H9 (cell line): ENCODE measurements around the gene RASGRF2. TPM values are rescaled to one million over a fixed set of nuclear protein-coding genes. Genes with fewer than 3 reads are reported as not detected.

ENCODE experiments used
- DNase-seq: peaks from one replicate; pipeline ENCODE4 v3.0.0-alpha.2; 2017
- H2AFZ ChIP-seq: one replicate; pipeline ENCODE4 v1.6.1; 2013; ENCODE audit warnings: mild to moderate bottlenecking, low read length, control low read depth, moderate library complexity
- H2AK5ac ChIP-seq: 2 replicates; pipeline ENCODE4 v1.6.1; 2013; ENCODE audit warnings: low read length, control low read depth, mixed read lengths; ENCODE audit not compliant: insufficient read length
- H2BK120ac ChIP-seq: one replicate; pipeline ENCODE4 v1.6.1; 2013; ENCODE audit warnings: low read depth, mild to moderate bottlenecking, low read length, control low read depth, inconsistent platforms; ENCODE audit not compliant: poor library complexity, severe bottlenecking
- H2BK12ac ChIP-seq: 2 replicates; pipeline ENCODE4 v1.6.1; 2013; ENCODE audit warnings: low read length, control low read depth, mixed read lengths, low read depth; ENCODE audit not compliant: insufficient read length
- H2BK15ac ChIP-seq: 2 replicates; pipeline ENCODE4 v1.6.1; 2013; ENCODE audit warnings: low read depth, low read length, control low read depth
- H2BK20ac ChIP-seq: one replicate; pipeline ENCODE4 v1.6.1; 2013; ENCODE audit warnings: low read depth, mild to moderate bottlenecking, low read length, control low read depth, inconsistent platforms; ENCODE audit not compliant: poor library complexity, severe bottlenecking
- H2BK5ac ChIP-seq: 2 replicates; pipeline ENCODE4 v1.6.1; 2013; ENCODE audit warnings: low read length, control low read depth, mixed read lengths; ENCODE audit not compliant: insufficient read length
- H3K14ac ChIP-seq: 2 replicates; pipeline ENCODE4 v1.6.1; 2013; ENCODE audit warnings: low read length, control low read depth; ENCODE audit not compliant: insufficient read depth
- H3K18ac ChIP-seq: 2 replicates; pipeline ENCODE4 v1.6.1; 2013; ENCODE audit warnings: low read depth, mild to moderate bottlenecking, mixed read lengths, low read length, control low read depth; ENCODE audit not compliant: insufficient read length
- H3K23ac ChIP-seq: 2 replicates; pipeline ENCODE4 v1.6.1; 2013; ENCODE audit warnings: low read length, control low read depth, mixed read lengths, low read depth; ENCODE audit not compliant: insufficient read length
- H3K23me2 ChIP-seq: 2 replicates; pipeline ENCODE4 v1.6.1; 2013; ENCODE audit warnings: low read depth, mild to moderate bottlenecking, mixed read lengths, low read length, control low read depth; ENCODE audit not compliant: insufficient read length, poor library complexity, severe bottlenecking
- H3K27ac ChIP-seq: 2 replicates; pipeline ENCODE4 v1.5.1; 2013; ENCODE audit warnings: low read length, control low read depth, mixed read lengths, low read depth; ENCODE audit not compliant: insufficient read length
- H3K27me3 ChIP-seq: 2 replicates; pipeline ENCODE4 v1.6.1; 2013; ENCODE audit warnings: low read length, control low read depth, inconsistent platforms; ENCODE audit not compliant: insufficient read depth
- H3K4ac ChIP-seq: 2 replicates; pipeline ENCODE4 v1.6.1; 2013; ENCODE audit warnings: low read depth, mild to moderate bottlenecking, control low read depth, inconsistent platforms, low read length, moderate library complexity
- H3K4me1 ChIP-seq: 2 replicates; pipeline ENCODE4 v1.6.1; 2013; ENCODE audit warnings: low read length, control low read depth, inconsistent platforms; ENCODE audit not compliant: insufficient read depth
- H3K4me2 ChIP-seq: 2 replicates; pipeline ENCODE4 v1.6.1; 2013; ENCODE audit warnings: low read length, control low read depth, mixed read lengths; ENCODE audit not compliant: insufficient read length, insufficient read depth
- H3K56ac ChIP-seq: 2 replicates; pipeline ENCODE4 v1.6.1; 2013; ENCODE audit warnings: low read depth, mild to moderate bottlenecking, mixed read lengths, low read length, control low read depth; ENCODE audit not compliant: insufficient read length
- H3K79me1 ChIP-seq: 2 replicates; pipeline ENCODE4 v1.6.1; 2013; ENCODE audit warnings: low read depth, mild to moderate bottlenecking, moderate library complexity, low read length, control low read depth, inconsistent platforms; ENCODE audit not compliant: insufficient read depth, poor library complexity, severe bottlenecking
- H3K79me2 ChIP-seq: 2 replicates; pipeline ENCODE4 v1.6.1; 2013; ENCODE audit warnings: low read length, control low read depth, inconsistent platforms; ENCODE audit not compliant: insufficient read depth
- H3K9ac ChIP-seq: 2 replicates; pipeline ENCODE4 v1.6.1; 2013; ENCODE audit warnings: low read length, control low read depth, mixed read lengths; ENCODE audit not compliant: insufficient read length; ENCODE audit errors: extremely low read depth
- H3K9me3 ChIP-seq: one replicate; pipeline ENCODE4 v1.6.1; 2013; ENCODE audit warnings: low read depth, low read length, inconsistent platforms; ENCODE audit not compliant: control insufficient read depth
- H3T11ph ChIP-seq: one replicate; pipeline ENCODE4 v1.6.1; 2013; ENCODE audit warnings: mild to moderate bottlenecking, low read length, control low read depth, inconsistent platforms
- H4K20me1 ChIP-seq: one replicate; pipeline ENCODE4 v1.6.1; 2013; ENCODE audit not compliant: control insufficient read depth, insufficient read length, insufficient read depth
- H4K5ac ChIP-seq: 2 replicates; pipeline ENCODE4 v1.6.1; 2013; ENCODE audit warnings: low read depth, mild to moderate bottlenecking, mixed read lengths, low read length, control low read depth; ENCODE audit not compliant: insufficient read length
- H4K8ac ChIP-seq: replicated peaks from 2 replicates; pipeline ENCODE4 v1.6.1; 2013; ENCODE audit warnings: low read length, control low read depth, mixed read lengths, low read depth; ENCODE audit not compliant: insufficient read length
- H4K91ac ChIP-seq: 2 replicates; pipeline ENCODE4 v1.6.1; 2013; ENCODE audit warnings: low read depth, mild to moderate bottlenecking, moderate library complexity, mixed read lengths, low read length, control low read depth; ENCODE audit not compliant: insufficient read length
- H3K27ac Mint-ChIP-seq, 3 experiments: 2 replicates in 2 of 3; 3 replicates in 1 of 3; pipeline ENCODE4 v1.8.0; 2020 to 2021; ENCODE audit warnings: mixed read lengths in 3 of 3, mild to moderate bottlenecking in 1 of 3, moderate library complexity in 1 of 3
- H3K27me3 Mint-ChIP-seq: 2 replicates; pipeline ENCODE4 v1.8.0; 2021; ENCODE audit warnings: low read depth, mild to moderate bottlenecking, moderate library complexity, mixed read lengths
- H3K36me3 Mint-ChIP-seq, 3 experiments: 2 replicates in 2 of 3; 3 replicates in 1 of 3; pipeline ENCODE4 v1.8.0; 2020 to 2021; ENCODE audit warnings: low read depth in 3 of 3, mixed read lengths in 3 of 3; ENCODE audit not compliant: insufficient read depth in 1 of 3
- H3K4me1 Mint-ChIP-seq, 2 experiments: 2 replicates each; pipeline ENCODE4 v1.8.0; 2020; ENCODE audit warnings: mixed read lengths in 2 of 2
- H3K4me3 Mint-ChIP-seq, 2 experiments: 2 replicates in 1 of 2; 3 replicates in 1 of 2; pipeline ENCODE4 v1.8.0; 2020 to 2021; ENCODE audit warnings: mild to moderate bottlenecking in 2 of 2, mixed read lengths in 2 of 2, moderate library complexity in 1 of 2
- H3K9me3 Mint-ChIP-seq, 2 experiments: 2 replicates in 1 of 2; 3 replicates in 1 of 2; pipeline ENCODE4 v1.8.0; 2020; ENCODE audit warnings: mild to moderate bottlenecking in 2 of 2, mixed read lengths in 2 of 2, moderate library complexity in 1 of 2
- CTCF ChIP-seq: fragments of 200-600 bp; sonication (generic); conservative IDR thresholded peaks from 3 replicates; pipeline ENCODE4 v1.8.0; 2021; ENCODE audit warnings: antibody characterized with exemption, mild to moderate bottlenecking
- WGBS: extraction: QIAGEN DNeasy Blood & Tissue Kit; methylation state at CpG from one replicate; pipeline ENCODE4 v1.1.7; 2013; ENCODE audit warnings: missing lambda C conversion rate, low lambda C conversion rate, mixed read lengths; ENCODE audit not compliant: insufficient read length; ENCODE audit errors: extremely low coverage; 5-methylcytosine and 5-hydroxymethylcytosine counted together
- total RNA-seq: library from RNA; stranded (reverse); gene quantifications from 2 replicates; pipeline ENCODE4 v1.2.1, GENCODE V29; 2021

RASGRF2 gene
- total RNA-seq, 1 experiment from 2014 or later = 13.5 TPM

GRCh38 chr5:81192373-81192750 is 232.2 kb downstream of the RASGRF2 start:
- H3K36me3 Mint-ChIP-seq = no peaks in the 10 kb centered on the region
- no peak overlapping the region for H3K9ac ChIP-seq
- peaks cover 25 to 26% of the 10 kb centered on the region in 2 experiments for H3K4me1 Mint-ChIP-seq
- peak; percentile 49 for DNase-seq
- no peak overlapping the region for H2BK15ac ChIP-seq
- peaks cover 3% of the 10 kb centered on the region for H3K27me3 Mint-ChIP-seq
- no CpG with 5 or more reads among the region's 8 CpGs for WGBS
- no peak overlapping the region for H4K91ac ChIP-seq
- H3K27ac Mint-ChIP-seq = no peak overlapping the region
- H3K27me3 ChIP-seq = no peaks in the 10 kb centered on the region
- H3K4ac ChIP-seq = no peak overlapping the region
- no peaks in the 10 kb centered on the region for H3K23me2 ChIP-seq
- H3K56ac ChIP-seq = no peak overlapping the region
- H2AK5ac ChIP-seq = no peak overlapping the region
- H4K8ac ChIP-seq = no peak overlapping the region
- no peaks in the 10 kb centered on the region for H3K79me1 ChIP-seq
- H3K9me3 ChIP-seq = no peaks in the 10 kb centered on the region
- H3K9me3 Mint-ChIP-seq = no peaks in the 10 kb centered on the region; a peak in 2 of 5 replicates
- H2BK120ac ChIP-seq = no peak overlapping the region
- H4K5ac ChIP-seq = no peak overlapping the region
- H2BK5ac ChIP-seq = no peak overlapping the region
- H2AFZ ChIP-seq = no peak overlapping the region
- no peak overlapping the region for H3K4me3 Mint-ChIP-seq
- H3T11ph ChIP-seq = no peak overlapping the region
- no peak overlapping the region for H2BK20ac ChIP-seq
- no peak overlapping the region for H3K14ac ChIP-seq
- H3K23ac ChIP-seq = no peak overlapping the region
- peak; percentile 49; the same call in 2 of the 3 replicates for TF ChIP-seq CTCF
- no peaks in the 10 kb centered on the region for H4K20me1 ChIP-seq
- H3K4me2 ChIP-seq = no peak overlapping the region
- H3K4me1 ChIP-seq = no peaks in the 10 kb centered on the region
- no peak overlapping the region for H2BK12ac ChIP-seq
- no peak overlapping the region for H3K27ac ChIP-seq
- H3K18ac ChIP-seq = no peak overlapping the region
- H3K79me2 ChIP-seq = no peaks in the 10 kb centered on the region
